ENCODE results near the gene SLC16A3. TPM values are rescaled to one million over a fixed set of nuclear protein-coding genes. Genes with fewer than 3 reads are reported as not detected.
"Not testable (repeated sequence)": the region's sequence is repeated elsewhere in the genome, so short reads cannot be mapped to it uniquely, and the experiment has no call there.

SLC16A3 gene
- total RNA-seq, 4 donors from 2014 or later: 11.2 to 38.5 (median 22.1) TPM

DNA sequence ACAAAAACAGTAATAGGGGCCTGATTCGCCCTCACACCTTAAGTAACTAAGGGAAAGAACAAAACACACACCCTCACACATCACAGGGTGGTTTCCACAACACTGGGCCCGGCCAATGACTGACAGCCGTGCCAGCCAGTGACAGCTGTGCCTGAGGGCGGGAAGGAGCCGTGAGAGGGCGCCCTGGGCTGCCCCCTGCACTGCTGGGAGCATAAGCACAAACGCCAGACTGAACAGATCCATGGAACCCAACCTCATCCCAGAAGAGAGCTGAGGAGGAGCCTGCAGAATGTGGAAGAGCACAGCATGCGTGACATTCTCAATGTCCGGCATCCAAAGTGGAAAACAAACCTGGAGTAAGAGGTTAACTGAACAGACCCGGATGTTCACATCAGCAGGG, 28.6 kb downstream of the SLC16A3 start:
- no peak for TF ChIP-seq POLR2A (IDR thresholded peaks at IDR 0.05)
- no peak for TF ChIP-seq POLR2AphosphoS5 (IDR thresholded peaks at IDR 0.05)
- TF ChIP-seq, protein P1, sequence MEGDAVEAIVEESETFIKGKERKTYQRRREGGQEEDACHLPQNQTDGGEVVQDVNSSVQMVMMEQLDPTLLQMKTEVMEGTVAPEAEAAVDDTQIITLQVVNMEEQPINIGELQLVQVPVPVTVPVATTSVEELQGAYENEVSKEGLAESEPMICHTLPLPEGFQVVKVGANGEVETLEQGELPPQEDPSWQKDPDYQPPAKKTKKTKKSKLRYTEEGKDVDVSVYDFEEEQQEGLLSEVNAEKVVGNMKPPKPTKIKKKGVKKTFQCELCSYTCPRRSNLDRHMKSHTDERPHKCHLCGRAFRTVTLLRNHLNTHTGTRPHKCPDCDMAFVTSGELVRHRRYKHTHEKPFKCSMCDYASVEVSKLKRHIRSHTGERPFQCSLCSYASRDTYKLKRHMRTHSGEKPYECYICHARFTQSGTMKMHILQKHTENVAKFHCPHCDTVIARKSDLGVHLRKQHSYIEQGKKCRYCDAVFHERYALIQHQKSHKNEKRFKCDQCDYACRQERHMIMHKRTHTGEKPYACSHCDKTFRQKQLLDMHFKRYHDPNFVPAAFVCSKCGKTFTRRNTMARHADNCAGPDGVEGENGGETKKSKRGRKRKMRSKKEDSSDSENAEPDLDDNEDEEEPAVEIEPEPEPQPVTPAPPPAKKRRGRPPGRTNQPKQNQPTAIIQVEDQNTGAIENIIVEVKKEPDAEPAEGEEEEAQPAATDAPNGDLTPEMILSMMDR (IDR thresholded peaks at IDR 0.05): no peak
- TF ChIP-seq EP300 (IDR thresholded peaks at IDR 0.05): no peak

DNA sequence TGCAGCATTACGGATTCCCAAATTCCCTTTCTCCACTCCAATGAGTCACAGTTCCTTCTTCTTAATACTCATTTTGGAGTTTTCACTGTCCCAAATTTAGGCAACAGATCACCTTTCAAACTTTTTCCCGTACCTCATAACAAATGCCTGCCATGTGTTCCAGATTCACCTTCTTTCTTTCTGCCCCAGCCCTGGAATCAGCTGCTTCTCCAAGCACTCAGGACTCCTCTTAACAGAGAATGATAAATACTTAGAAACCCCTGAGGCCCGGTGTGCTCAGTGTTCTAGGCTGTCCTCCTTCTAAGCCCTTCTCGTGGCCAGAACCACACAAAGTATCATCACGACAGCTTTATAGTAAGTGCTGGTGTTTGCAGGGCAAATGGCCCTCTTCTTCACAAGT, 29.7 kb downstream of the SLC16A3 start:
- TF ChIP-seq POLR2A (IDR thresholded peaks at IDR 0.05) (no peak), POLR2AphosphoS5 (IDR thresholded peaks at IDR 0.05) (no peak), EP300 (IDR thresholded peaks at IDR 0.05) (no peak)
- TF ChIP-seq, protein P1 (IDR thresholded peaks at IDR 0.05): no peak
- no peak for ATAC-seq
- H3K36me3 ChIP-seq: peaks cover 0 to 98% of the 10 kb centered on the region in 2 donors
- peak overlapping the region in 1 of 4 donors; percentile 44 for H3K27ac ChIP-seq
- no peaks in the 10 kb centered on the region for H3K9me3 ChIP-seq
- H3K27me3 ChIP-seq: no peaks in the 10 kb centered on the region
- H3K4me1 ChIP-seq: peaks cover 0 to 48% (median 3%) of the 10 kb centered on the region in 3 donors
- 49 to 53% methylated on average over 5 of the region's 5 CpGs for WGBS, 2 donors (ENCODE audit: low coverage in 1 of 2)
- H3K4me3 ChIP-seq: no peak overlapping the region

More for the DNA sequence above, 28.6 kb downstream of the SLC16A3 start:
- WGBS, 2 donors (ENCODE audit: low coverage in 1 of 2): 50% methylated on average over 3 to 7 of the region's 10 CpGs
- peaks cover 0 to 37% (median 3%) of the 10 kb centered on the region in 3 donors for H3K4me1 ChIP-seq
- H3K9me3 ChIP-seq: no peaks in the 10 kb centered on the region
- H3K27ac ChIP-seq: peak overlapping the region in 3 of 4 donors; percentile 31 to 56 (median 52)
- peaks cover 0 to 98% of the 10 kb centered on the region in 2 donors for H3K36me3 ChIP-seq
- no peaks in the 10 kb centered on the region for H3K27me3 ChIP-seq
- no peak overlapping the region for H3K4me3 ChIP-seq
- ATAC-seq: peak; percentile 79

DNA sequence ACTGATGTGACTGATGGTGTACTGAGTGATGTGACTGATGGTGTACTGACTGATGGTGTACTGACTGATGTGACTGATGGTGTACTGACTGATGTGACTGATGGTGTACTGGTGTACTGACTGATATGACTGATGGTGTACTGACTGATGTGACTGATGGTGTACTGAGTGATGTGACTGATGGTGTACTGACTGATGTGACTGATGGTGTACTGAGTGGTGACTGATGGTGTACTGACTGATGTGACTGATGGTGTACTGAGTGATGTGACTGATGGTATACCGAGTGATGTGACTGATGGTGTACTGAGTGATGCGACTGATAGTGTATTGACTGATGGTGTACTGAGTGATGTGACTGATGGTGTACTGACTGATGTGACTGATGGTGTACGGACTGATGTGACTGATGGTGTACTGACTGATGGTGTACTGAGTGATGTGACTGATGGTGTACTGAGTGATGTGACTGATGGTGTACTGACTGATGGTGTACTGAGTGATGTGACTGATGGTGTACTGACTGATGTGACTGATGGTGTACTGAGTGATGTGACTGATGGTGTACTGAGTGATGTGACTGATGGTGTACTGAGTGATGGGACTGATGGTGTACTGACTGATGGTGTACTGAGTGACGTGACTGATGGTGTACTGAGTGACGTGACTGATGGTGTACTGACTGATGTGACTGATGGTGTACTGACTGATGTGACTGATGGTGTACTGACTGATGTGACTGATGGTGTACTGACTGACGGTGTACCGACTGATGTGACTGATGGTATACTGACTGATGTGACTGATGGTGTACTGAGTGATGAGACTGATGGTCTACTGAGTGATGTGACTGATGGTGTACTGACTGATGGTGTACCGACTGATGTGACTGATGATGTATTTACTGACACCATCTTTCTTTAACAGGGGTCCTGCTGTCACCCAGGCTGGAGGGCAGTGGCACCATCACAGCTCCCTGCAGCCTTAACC, 31.4 kb downstream of the SLC16A3 start:
- not testable (repeated sequence) for H3K27me3 ChIP-seq, H3K4me3 ChIP-seq, H3K9me3 ChIP-seq, ATAC-seq, H3K27ac ChIP-seq
- WGBS, 2 donors (ENCODE audit: low coverage in 1 of 2): 74 to 94% methylated on average over 3 to 8 of the region's 8 CpGs
- Histone ChIP-seq H3K36me3 (peaks cover 0 to 98% of the 10 kb centered on the region in 2 donors), H3K4me1 (peaks cover 0 to 62% (median 3%) of the 10 kb centered on the region in 3 donors)

DNA sequence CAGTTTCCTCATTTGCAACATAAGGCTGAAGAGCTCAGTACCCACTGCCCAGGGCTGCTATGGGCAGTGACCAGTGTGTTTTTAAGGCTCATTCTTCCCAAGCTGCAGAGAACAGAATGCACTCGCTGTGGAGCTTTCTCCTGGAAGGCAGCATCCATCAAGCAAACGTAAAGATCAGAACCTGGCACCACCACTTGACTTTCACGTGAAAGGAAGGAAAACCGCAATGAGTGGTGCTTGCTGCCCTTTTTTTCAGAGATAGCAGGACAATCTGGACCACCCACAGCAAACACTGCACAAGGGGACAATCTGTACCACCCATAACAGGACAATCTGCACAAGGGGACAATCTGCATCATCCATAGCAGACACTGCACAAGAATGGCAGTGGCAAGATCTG, 33.5 kb downstream of the SLC16A3 start:
- Histone ChIP-seq H3K27me3 (no peaks in the 10 kb centered on the region), H3K27ac (peak overlapping the region in 2 of 4 donors; percentile 19 to 55), H3K4me1 (peaks cover 2 to 69% (median 16%) of the 10 kb centered on the region in 3 donors), H3K4me3 (no peak overlapping the region), H3K9me3 (no peaks in the 10 kb centered on the region), H3K36me3 (peaks cover 0 to 89% of the 10 kb centered on the region in 2 donors)
- 40% methylated on average over 2 of the region's 4 CpGs; no CpG with 5 or more reads in 1 of the 2 donors for WGBS, 2 donors (ENCODE audit: low coverage in 1 of 2)
- no peak for ATAC-seq
- no peak for TF ChIP-seq POLR2A (IDR thresholded peaks at IDR 0.05)
- peak; percentile 42 for TF ChIP-seq POLR2AphosphoS5 (IDR thresholded peaks at IDR 0.05)
- TF ChIP-seq, protein P1 (IDR thresholded peaks at IDR 0.05): no peak
- no peak for TF ChIP-seq EP300 (IDR thresholded peaks at IDR 0.05)

DNA sequence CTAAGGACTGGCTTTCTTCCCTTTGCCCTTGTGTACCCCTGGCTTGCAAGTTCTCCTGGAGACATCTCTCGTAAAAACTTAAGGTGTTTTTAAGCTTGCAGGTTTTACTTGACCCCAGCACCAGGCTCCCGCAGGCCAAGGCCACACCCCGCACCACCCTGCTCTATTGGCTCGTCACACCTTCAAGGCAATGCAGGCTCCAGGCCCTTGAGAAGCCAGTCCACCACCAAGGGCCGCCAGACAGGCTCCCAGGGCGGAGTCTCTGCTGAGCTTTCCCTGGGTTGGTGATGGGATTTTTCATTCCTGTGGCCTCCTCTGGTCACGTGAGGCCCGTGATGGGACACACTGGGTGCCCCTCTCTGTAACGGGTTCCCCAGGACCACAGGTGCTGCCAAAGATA, 34.8 kb downstream of the SLC16A3 start:
- no peaks in the 10 kb centered on the region for H3K9me3 ChIP-seq
- ATAC-seq: no peak
- no peaks in the 10 kb centered on the region for H3K27me3 ChIP-seq
- no peak overlapping the region for H3K4me3 ChIP-seq
- peaks cover 0 to 78% of the 10 kb centered on the region in 2 donors for H3K36me3 ChIP-seq
- H3K4me1 ChIP-seq: peaks cover 2 to 71% (median 25%) of the 10 kb centered on the region in 3 donors
- 20 to 78% methylated on average over 1 to 7 of the region's 9 CpGs for WGBS, 2 donors (ENCODE audit: low coverage in 1 of 2)
- H3K27ac ChIP-seq: peak overlapping the region in 2 of 4 donors; percentile 41 to 100
- TF ChIP-seq, protein P1 (IDR thresholded peaks at IDR 0.05): no peak
- TF ChIP-seq POLR2A (IDR thresholded peaks at IDR 0.05) (no peak), EP300 (IDR thresholded peaks at IDR 0.05) (no peak), POLR2AphosphoS5 (IDR thresholded peaks at IDR 0.05) (no peak)

Data from gastroesophageal sphincter (tissue), 4 donors.